Measurements from ENCODE around the gene DIAPH2.

The DIAPH2 gene

GRCh38 chrX:97168646-97169045 is 484.0 kb downstream of the DIAPH2 start:
- TF ChIP-seq GLIS3 (CRISPR knock-in tag; IDR thresholded peaks at IDR 0.05), result no peak
- TF ChIP-seq RARB (CRISPR knock-in tag; IDR thresholded peaks at IDR 0.05), result no peak
- no peak for TF ChIP-seq TOX (CRISPR knock-in tag; IDR thresholded peaks at IDR 0.05; ENCODE audit: borderline replicate concordance)
- no peak for ATAC-seq

- TF ChIP-seq ZFP30 (CRISPR knock-in tag; IDR thresholded peaks at IDR 0.05) (no peak), ZNF565 (CRISPR knock-in tag; conservative IDR thresholded peaks at IDR 0.05; ENCODE audit: low read depth) (no peak), PPARA (CRISPR knock-in tag; IDR thresholded peaks at IDR 0.05; ENCODE audit: borderline replicate concordance) (no peak), TCF4 (CRISPR knock-in tag; IDR thresholded peaks at IDR 0.05; ENCODE audit: borderline replicate concordance) (no peak), SNAI2 (CRISPR knock-in tag; IDR thresholded peaks at IDR 0.05) (no peak), RARB (CRISPR knock-in tag; IDR thresholded peaks at IDR 0.05) (no peak), ISL1 (CRISPR knock-in tag; IDR thresholded peaks at IDR 0.05) (no peak), TOX (CRISPR knock-in tag; IDR thresholded peaks at IDR 0.05; ENCODE audit: borderline replicate concordance) (no peak)
- TF ChIP-seq, protein P1, sequence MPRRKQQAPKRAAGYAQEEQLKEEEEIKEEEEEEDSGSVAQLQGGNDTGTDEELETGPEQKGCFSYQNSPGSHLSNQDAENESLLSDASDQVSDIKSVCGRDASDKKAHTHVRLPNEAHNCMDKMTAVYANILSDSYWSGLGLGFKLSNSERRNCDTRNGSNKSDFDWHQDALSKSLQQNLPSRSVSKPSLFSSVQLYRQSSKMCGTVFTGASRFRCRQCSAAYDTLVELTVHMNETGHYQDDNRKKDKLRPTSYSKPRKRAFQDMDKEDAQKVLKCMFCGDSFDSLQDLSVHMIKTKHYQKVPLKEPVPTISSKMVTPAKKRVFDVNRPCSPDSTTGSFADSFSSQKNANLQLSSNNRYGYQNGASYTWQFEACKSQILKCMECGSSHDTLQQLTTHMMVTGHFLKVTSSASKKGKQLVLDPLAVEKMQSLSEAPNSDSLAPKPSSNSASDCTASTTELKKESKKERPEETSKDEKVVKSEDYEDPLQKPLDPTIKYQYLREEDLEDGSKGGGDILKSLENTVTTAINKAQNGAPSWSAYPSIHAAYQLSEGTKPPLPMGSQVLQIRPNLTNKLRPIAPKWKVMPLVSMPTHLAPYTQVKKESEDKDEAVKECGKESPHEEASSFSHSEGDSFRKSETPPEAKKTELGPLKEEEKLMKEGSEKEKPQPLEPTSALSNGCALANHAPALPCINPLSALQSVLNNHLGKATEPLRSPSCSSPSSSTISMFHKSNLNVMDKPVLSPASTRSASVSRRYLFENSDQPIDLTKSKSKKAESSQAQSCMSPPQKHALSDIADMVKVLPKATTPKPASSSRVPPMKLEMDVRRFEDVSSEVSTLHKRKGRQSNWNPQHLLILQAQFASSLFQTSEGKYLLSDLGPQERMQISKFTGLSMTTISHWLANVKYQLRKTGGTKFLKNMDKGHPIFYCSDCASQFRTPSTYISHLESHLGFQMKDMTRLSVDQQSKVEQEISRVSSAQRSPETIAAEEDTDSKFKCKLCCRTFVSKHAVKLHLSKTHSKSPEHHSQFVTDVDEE (CRISPR knock-in tag; IDR thresholded peaks at IDR 0.05), result no peak
- ATAC-seq, result no peak
These were observed 490.5 kb downstream of the DIAPH2 start for GRCh38 chrX:97175147-97175546.

GRCh38 chrX:97189668-97190067 is 505.0 kb downstream of the DIAPH2 start:
- no peak for ATAC-seq
- TF ChIP-seq ZNF70 (CRISPR knock-in tag; IDR thresholded peaks at IDR 0.05), result no peak
- TF ChIP-seq ESRRG (CRISPR knock-in tag; IDR thresholded peaks at IDR 0.05), result no peak
- no peak for TF ChIP-seq TOX (CRISPR knock-in tag; IDR thresholded peaks at IDR 0.05; ENCODE audit: borderline replicate concordance)
- TF ChIP-seq, protein P1 (CRISPR knock-in tag; IDR thresholded peaks at IDR 0.05), result no peak
- TF ChIP-seq PPARA (CRISPR knock-in tag; IDR thresholded peaks at IDR 0.05; ENCODE audit: borderline replicate concordance), result no peak
- no peak for TF ChIP-seq GLIS3 (CRISPR knock-in tag; IDR thresholded peaks at IDR 0.05)
- TF ChIP-seq OSR1 (CRISPR knock-in tag; IDR thresholded peaks at IDR 0.05), result no peak
- TF ChIP-seq BACH2 (CRISPR knock-in tag; IDR thresholded peaks at IDR 0.05; ENCODE audit: borderline replicate concordance), result no peak
- TF ChIP-seq PATZ1 (CRISPR knock-in tag; IDR thresholded peaks at IDR 0.05; ENCODE audit: borderline replicate concordance), result no peak
- no peak for TF ChIP-seq ZNF565 (CRISPR knock-in tag; conservative IDR thresholded peaks at IDR 0.05; ENCODE audit: low read depth)

DNA sequence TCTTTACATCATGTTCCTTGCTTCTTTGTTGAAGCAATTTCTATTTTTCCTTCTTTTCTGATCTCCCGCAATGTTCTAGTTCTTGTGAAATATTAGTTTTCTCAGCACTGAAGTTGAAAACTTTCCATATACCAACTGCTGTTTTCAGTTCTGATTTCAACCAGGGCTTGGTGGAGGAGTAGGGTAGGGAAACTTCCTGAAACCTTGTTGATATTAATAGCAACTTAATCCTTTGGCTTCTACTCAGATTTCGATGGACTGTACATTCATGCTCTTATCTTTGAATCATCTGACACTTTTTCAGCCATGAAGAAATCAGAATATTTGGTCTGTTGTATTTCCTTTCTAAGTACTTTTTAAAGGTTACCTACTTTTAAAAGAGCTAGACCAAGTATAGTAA is 514.9 kb downstream of the DIAPH2 start:
- TF ChIP-seq PPARA (CRISPR knock-in tag; IDR thresholded peaks at IDR 0.05; ENCODE audit: borderline replicate concordance) (no peak), ARNTL (CRISPR knock-in tag; IDR thresholded peaks at IDR 0.05; ENCODE audit: borderline replicate concordance, low read depth) (no peak), RARB (CRISPR knock-in tag; IDR thresholded peaks at IDR 0.05) (no peak), ZNF8 (CRISPR knock-in tag; IDR thresholded peaks at IDR 0.05) (no peak), ESRRG (CRISPR knock-in tag; IDR thresholded peaks at IDR 0.05) (no peak), ZFP30 (CRISPR knock-in tag; IDR thresholded peaks at IDR 0.05) (no peak), TCF4 (CRISPR knock-in tag; IDR thresholded peaks at IDR 0.05; ENCODE audit: borderline replicate concordance) (no peak), ZNF565 (CRISPR knock-in tag; conservative IDR thresholded peaks at IDR 0.05; ENCODE audit: low read depth) (no peak), BACH2 (CRISPR knock-in tag; IDR thresholded peaks at IDR 0.05; ENCODE audit: borderline replicate concordance) (no peak)
- TF ChIP-seq, protein P1 (CRISPR knock-in tag; IDR thresholded peaks at IDR 0.05), result no peak
- no peak for ATAC-seq
